GM19455 (cell line): Measurements from ENCODE around the gene EPHA4.
A peak's percentile ranks its signal among the peaks of the same experiment; 100 is the strongest.

ENCODE experiments used
- ATAC-seq: cut with Tn5 transposase; IDR thresholded peaks from one replicate; pipeline ENCODE4 v1.9.1; 2021; ENCODE audit not compliant: unreplicated experiment

EPHA4 gene

DNA sequence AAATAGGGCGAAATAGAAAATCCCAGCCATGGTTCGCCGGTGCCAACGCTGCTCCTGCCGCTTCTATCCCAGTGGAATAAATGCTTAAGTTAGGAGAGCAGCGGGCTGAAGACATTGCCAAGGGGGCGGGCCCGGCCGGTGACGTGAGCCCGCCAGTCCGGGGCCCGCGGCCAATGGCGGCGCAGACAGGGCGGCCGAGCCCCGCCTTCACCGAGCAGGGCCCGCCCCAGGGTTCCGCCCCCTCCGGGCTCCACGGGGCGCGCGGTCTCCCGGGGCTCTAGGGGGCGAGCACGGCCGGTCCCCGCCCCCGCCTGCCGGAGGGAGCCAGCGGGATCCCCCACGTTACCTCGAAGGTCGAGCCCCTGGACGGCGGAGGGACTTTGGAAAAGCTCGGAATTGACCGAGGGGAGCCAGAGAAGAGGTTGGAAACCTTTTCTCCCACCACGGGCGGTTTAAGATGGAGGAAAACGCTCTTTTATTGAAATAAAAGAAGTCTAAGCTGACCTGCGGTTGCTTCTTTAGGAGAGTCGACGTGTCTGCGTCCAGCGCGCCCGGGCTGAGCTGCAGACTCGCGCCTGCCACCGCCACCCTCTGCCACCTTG, at the start of gene EPHA4:
EPHA4 (minus strand) TSS at position 86 of the 602 bp plus-strand sequence; CDS start at position 30, 56 bp downstream.
- peak; percentile 88 for ATAC-seq

DNA sequence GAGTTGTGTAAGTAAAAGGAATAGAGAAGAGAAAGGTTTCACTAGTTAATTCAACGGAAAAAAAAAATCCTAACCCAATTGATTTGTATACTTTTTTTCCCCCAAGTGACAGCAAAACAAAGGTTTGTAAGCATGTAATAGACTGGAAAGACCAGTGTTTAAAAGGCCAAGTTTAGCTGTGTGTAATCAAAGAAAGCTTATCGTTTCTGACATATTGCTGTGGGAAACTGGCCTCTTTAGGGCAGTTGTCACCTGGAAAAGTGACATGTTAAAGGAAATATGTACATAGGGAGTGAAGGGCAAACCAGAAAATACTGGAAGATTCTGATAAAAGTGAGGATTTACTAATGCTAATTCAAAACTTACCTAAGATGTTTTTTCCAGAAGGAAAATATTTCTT, 45.9 kb upstream of the EPHA4 start:
- ATAC-seq: no peak

DNA sequence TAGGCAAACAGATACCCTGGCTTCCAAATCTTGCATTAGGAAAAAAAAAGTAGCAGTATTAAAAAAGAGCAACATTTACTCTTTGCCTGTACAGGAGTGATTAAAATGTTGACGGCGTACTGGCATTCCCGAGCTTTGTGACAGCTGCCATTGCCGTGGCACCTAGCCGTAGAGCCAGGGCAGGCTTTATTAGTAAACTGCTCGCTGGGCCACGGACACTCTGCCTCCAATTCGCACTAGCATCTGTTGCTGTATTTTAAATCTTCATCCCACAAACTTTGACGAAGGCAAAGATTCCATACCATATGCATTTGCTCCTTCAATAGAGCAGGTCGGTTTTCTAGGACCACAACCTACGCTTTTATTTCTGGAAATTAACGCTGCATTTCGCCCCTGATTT, 44.5 kb upstream of the EPHA4 start:
- no peak for ATAC-seq

DNA sequence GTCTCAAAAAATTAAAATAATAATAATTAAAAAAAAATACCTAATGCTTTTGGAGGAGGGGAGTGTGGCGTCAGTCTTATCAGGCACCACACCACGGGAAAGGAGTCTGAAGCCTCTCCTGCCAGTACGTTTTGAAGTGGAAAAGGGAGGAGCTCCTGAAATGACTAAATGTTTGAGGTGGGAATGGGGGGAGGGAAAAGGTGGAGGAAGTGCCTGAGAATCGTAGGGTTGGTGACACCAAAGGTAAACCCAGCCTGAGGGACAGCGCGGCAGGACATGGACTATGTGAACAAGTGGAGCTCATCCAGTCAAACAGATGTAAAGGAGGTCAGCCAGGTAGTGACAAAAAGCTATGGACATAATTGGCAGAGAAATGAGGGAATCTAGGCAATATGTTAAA, 42.2 kb upstream of the EPHA4 start:
- ATAC-seq: no peak

DNA sequence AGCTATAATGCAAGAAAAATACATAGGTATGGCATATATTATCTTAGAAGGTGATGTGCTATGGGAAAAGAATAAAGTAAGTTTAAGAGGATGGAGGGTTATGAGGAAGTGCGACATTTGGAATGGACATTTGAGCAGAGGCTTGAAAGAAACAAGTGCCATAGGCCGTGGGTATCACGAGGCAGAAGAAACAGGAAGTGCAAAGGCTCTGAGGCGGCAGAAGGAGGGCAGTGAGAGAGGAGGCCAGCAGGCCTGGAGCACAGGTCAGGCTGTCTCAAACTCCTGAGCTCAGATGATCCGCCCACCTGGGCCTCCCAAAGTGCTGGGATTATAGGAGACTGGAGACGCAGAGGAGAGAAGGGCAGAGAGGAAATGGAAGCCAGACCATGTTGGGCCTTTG, 40.7 kb upstream of the EPHA4 start:
- no peak for ATAC-seq

DNA sequence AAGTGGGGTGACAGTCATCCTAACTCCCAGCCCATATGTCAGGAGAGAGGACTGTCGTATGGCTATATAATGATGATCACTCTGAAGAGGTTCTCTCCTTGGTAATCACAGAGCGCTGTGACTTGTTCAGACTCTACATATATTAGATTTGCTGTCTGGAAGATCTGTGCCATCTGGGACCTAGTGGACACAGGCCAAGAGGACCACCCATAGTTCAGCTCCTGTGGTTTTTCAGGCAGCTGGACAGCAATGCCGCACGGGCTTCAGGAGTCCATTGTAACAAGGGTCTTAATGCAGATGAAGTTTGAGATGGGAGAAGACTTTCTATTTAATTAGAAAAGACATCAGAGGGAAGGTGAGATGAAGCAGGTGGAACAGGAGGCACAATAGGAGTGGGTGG, 40.1 kb upstream of the EPHA4 start:
- ATAC-seq: no peak

DNA sequence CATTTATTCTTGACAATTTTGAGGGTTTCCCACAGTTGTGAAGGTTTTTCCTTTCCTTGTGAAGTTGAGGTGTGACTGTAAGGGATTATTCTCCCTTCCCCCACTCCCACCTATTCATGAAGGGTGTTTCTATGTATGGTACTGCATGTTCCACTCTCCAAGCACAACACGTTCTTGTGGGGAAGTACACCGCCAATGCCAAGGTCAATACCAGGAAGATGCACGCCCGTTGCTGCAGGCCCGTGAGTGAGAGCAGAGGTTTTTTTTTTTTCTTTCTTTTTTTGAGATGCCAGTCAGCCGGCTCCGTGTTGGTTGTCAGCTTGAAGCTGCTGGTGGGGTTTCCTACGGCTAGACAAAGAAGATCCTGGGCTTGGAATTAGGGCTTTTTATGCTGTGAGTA, 38.6 kb upstream of the EPHA4 start:
- no peak for ATAC-seq

DNA sequence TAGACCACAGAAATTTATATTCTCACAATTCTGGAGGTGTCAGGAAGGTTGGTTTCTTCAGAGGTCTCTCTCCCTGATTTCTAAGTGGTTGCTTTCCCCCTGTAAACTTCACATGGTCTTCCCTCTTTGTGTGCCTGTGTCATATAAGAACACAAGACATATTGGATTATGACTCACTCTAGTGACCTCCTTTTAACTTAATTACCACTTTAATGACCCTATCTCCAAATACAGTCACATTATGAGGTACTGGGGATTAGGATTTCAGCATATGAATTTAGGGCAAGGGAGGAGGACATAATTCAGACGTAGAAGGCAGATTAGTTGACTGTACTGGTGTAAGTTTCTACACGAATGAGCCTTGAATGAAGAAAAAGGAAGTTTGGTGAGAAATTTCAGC, 38.2 kb upstream of the EPHA4 start:
- no peak for ATAC-seq

DNA sequence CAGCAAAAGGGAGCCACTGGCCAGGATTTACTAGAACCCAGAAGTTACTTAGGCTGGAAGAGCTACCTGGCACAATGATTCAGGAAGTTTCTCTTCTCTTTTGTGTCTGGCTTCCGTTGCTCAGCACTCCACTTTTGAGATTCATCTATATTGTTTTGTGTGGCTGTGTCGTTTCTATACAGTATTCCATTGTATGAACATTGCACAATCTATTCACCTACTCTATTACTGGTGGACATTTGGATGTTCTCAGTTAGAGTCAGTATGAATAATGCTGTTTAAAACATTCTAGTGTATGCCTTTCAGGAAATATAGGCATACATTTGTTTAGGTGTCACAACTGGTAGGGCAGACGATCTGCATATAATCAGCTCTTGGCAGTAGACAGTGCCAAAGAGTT, 36.3 kb upstream of the EPHA4 start:
- no peak for ATAC-seq

DNA sequence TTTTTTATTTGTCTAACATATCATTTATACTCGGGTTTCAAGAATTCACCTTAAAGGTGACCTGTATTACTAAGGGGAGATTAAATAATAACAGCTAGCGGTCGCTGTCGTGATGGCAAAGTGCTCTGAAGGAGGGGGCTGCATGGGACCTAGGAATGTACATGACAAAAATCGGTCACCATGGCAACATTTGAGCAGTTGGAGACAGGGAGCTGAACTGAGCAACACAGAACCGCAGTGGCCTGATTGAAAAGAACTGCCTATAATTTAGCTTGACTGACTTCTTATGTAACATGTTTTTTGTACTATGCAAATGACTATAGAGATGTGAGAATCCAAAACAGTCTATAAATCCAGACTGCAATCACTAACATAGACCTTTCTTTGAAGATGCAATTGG, 34.3 kb upstream of the EPHA4 start:
- ATAC-seq: no peak

DNA sequence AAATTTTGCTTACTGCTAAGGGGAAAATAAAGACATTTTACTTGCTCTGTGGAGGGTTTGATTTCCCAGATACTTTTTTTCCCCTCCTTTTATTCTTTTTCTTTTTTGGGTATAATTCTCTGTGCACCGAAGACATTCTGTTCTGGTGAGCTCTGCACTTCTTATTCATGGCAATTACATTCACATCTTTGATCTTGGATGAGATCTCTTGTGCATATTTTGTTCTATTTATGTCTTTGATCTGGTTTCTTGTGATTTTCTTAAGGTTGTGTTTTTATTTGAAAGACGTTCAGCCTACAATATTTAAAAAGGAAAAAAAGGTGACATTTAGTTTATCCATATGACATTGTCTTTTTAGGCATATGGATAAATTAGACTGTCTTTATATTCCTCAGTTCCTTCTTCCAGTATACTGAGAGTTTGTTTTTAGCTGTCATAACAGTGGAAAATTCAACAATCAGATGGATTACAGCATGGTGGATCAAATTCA, 33.7 kb upstream of the EPHA4 start:
- no peak for ATAC-seq

DNA sequence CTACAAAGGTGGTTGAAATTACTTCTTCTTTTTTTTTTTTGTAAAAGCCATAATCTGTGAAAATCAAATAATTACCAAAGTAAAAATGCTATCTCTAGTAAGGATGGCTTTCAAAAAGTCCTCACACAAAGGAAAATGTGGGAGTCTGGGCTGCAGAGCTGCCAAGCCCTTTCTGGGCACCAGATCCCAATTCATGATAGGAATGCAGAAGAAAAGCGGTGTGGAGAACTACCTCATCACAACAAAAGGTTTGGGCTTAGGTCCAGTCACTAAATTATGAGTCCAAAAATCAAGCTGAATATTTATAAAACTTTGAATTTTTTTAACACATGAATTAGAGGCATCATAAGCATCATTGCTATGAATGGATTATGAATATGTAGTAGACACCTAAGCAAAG, 30.8 kb upstream of the EPHA4 start:
- no peak for ATAC-seq

DNA sequence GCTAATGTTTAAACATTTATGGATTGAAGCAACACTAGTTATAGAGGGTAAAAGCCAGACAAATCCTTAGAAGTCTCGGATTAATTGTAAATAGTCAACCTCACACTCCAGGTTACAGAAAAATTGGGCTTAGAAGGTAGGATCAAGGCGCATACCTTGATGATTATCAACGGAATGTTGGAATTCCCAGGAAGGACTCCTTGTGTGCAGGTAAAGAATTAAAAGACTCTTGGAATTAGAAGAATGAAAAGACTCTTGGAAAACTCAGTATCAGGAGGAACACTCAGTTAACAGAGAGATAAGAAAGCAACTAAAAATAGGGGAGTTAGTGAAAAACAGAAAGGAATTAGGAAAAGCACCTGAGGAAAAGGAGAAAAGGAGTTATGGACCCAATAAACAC, 29.3 kb upstream of the EPHA4 start:
- ATAC-seq: no peak

DNA sequence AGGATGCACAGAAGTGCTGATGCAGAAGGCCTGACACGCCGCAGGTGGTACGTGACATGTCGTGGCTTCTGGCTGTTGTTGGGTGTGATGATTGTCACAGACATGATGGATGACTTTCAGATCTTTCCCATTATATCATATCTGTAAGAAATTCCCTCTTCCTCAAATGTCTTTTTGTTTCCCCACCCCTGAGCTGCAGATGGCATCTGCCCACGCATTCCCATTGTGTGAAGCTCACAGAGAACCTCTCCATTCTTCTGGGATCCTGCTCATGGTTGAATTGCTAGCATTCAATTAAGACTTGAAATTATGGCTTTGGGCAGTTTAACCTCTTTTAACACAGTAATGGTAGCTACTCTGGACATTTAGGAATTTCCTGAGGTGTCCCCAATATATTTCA, 28.3 kb upstream of the EPHA4 start:
- no peak for ATAC-seq

DNA sequence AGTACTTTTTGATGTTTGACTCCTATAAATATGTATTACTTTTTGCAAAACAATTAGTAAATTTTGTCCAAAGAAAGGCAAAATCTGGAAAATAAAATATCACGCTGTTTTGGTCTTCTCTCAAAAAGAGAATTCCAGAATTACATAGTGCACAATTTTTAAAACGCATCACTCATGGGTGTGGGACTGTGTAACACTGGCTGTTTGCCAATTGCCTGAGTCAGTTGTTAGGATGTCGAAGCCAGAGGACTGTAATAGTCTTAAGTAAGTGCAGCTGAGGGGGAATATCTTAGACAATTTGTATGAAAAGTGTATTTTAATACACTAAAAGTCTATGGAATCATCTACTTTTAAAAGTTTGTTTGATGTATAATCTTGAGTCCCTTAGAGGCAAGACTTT, 24.1 kb upstream of the EPHA4 start:
- ATAC-seq: no peak

DNA sequence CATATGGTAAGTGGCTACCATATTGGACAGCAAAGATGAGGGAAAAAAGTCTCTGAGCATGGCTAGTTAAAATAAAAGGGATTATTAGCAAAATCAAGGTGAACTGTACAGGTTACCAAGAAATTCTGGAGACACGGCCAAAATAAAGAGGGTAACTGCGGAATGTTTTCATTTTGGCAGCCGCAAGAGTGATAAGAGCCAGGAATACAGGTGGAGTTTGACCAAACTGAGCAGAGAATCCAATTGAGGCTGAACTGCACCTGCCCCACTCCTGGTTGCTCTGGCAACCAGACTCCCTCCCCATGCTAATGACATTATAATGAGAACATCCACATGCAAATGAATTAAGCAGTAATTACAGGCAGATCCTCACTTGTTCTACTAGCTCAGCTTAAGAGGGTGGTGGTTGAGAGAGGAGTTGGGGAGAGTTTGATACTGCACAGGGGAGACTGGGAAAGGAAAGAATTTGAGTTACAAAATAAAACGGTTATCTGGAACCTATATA, 18.8 kb upstream of the EPHA4 start:
- no peak for ATAC-seq

DNA sequence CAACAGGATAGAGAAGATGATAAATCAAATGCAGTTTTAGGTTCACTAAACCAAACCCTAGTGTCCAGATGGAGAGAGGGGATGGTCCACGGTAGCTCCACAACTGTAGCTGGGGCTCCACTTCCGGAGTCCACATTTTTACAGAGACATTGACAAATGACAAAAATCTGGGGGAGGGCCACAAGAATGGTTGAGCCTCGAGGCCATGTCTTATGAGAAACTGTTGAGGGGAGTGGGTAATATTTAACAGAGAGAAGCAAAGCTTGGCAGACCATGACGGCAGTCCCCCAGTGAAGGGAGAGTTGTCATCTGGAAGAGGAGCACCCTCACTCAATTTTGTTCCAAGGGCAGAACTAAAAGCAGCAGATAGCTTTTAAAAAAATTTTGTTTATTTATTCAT, 17.6 kb upstream of the EPHA4 start:
- ATAC-seq: no peak

DNA sequence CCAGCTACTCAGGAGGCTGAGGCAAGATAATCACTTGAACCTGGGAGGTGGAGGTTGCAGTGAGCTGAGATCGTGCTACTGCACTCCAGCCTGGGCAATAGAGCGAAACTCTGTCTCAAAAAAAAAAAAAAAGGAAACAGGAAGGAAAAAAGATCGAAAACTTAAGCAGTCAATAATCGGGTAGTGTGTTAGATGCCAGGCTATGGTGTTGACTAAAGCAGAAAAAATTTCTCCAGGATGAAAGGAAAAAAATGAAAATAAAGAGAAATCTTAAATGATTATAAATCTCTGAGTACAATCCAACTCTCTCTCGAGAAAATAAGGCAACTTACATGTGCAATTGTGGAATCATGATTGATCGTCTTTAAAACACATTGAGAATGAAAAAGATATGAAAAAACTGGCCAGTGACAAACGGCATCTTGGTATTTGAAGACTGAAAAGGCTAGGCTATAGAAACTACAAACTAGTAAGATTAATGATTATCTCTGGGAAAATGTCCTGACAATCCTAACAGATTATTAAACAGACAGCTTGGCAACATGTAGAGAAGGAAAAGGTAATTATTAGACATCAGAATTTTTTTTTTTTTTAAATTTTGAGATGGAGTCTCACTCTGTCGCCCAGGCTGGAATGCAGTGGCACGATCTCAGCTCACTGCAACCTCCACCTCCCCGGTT, 16.3 kb upstream of the EPHA4 start:
- no peak for ATAC-seq

DNA sequence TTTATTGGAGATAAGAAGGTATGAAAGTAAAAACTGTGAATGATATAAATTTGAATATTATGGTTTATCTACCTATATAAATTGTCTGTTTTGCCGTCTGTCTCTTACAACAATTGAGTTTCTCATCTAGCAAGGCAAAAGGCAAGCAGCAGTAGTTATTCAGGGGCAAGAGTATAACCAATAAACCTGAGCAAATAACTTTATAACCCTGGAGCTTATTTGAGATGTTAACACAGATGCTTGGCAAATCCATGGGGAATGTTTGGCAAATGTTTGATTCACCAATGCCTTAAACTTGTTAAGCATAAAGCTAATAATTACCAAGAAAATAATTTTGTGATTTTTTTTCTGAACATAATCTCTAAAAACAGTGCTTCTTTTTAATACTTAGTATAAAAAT, 9.9 kb upstream of the EPHA4 start:
- no peak for ATAC-seq

DNA sequence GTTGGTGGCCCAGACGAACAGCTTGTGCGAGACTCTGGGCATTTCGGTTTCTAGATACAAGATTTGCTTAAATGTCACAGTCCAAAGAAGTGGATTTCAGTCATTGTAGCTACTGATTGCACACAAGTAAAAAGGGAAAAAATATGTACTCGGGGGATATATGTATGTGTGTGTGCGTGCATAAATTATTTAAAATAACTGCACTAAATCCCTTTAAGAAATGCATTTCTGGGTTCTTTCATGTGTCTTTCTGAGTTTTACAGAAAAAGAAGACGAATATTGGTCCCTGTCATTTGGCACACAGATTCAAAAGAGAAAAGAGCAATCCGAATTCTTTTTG, 2.1 kb upstream of the EPHA4 start:
- ATAC-seq: no peak

DNA sequence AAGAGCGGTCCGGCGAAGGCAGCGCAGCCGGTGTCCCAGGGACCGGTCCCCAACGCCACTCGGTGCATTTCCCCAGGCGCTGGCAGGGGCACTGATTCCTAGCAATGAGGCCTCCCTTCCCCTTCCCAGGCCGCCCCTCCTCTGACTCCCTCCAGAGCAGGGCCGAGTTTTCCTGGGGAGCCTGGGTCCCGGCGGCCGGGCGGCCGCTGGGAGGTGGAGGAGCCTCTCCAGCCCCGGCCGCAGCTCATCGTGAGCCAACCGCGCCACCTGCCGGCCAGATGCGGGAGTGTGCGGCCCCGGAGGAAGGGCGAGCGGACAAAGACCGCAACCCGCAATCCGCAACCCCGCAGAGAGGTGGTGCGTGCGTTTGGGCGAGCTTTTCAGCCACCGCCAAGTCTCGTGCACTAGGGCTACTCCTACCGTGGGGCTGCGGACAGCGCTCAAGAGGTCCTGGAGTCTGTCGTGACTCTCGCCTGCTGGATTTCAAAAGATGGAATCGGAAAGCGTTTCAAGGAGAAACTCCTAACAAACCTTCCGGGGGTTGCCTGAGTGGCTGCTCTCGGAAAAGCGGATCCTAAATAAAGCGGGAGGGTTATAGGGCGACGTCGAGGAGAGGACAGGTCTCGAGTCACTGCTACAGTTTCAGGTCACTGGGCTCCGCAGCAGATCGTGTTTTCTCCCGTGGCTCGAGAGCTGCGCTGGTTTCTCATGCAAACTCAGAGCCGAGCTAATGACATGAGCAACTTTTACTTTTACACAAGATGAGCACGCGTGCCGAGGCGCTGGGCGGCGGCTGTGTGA, 1.5 kb upstream of the EPHA4 start:
- peak; percentile 55 for ATAC-seq

DNA sequence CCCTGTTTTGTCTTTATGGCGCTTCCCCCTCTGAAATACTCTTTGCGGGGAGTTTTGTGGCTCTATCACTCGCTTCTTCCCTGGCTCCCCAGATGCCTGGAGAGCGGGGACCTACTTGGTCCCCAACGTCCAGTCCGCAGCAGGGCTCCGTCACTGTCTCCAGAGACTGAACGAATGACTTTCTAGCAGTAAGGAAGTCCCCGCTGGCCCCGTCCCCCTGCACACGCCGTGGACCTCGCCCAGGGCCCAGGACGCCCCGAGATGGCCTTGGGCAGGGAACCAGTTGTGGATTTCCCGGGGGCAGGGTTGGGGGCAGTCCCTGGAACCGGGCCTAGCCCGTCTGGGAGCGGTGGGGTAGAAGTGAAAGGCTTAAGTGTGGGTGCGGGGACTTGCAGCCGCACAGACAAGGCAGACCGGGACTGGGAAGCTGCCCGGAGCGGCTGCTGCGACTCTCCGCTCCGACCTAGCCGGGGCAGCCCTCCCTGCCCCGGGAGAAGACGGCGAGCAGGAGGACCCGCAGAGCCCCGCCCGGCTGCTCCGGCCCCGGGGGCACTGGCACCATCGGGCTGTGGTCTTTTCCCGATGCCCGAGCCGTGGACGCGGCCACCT, 821 bp upstream of the EPHA4 start:
- ATAC-seq: peak; percentile 30
